ENCODE results near the gene MYL7.

MYL7 gene

DNA sequence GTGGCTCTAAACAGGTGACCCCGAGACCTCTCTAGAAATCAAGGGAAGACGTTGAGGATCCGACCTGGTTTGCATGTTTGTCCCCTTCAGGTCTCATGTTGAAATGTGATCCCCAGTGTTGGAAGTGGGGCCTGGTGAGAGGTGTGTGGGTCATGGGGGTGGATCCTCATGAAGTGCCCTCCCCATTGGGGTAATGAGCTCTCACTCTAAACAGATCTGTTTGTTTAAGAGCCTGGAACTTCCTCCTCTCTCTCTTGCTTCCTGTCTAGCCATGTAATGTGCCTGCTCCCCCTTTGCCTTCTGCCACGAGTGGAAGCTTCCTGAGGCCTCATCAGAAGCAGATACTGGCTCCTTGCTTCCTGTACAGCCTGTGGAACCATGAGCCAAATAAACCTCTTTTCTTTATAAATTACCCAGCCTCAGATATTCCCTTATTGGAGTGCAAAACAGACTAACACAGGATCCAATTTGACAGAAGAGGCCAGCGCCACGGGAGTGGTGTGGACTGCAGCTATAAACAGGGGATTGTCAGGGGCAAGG lies 48.0 kb downstream of the MYL7 start:
- TF ChIP-seq, protein P1, sequence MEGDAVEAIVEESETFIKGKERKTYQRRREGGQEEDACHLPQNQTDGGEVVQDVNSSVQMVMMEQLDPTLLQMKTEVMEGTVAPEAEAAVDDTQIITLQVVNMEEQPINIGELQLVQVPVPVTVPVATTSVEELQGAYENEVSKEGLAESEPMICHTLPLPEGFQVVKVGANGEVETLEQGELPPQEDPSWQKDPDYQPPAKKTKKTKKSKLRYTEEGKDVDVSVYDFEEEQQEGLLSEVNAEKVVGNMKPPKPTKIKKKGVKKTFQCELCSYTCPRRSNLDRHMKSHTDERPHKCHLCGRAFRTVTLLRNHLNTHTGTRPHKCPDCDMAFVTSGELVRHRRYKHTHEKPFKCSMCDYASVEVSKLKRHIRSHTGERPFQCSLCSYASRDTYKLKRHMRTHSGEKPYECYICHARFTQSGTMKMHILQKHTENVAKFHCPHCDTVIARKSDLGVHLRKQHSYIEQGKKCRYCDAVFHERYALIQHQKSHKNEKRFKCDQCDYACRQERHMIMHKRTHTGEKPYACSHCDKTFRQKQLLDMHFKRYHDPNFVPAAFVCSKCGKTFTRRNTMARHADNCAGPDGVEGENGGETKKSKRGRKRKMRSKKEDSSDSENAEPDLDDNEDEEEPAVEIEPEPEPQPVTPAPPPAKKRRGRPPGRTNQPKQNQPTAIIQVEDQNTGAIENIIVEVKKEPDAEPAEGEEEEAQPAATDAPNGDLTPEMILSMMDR (IDR thresholded peaks at IDR 0.05) = no peak
- no peak for DNase-seq (ENCODE audit: low spot score)

More for the DNA sequence above, 48.0 kb downstream of the MYL7 start:
- H3K4me3 ChIP-seq = no peak overlapping the region
- H3K27ac ChIP-seq = peak overlapping the region in 1 of 2 donors; percentile 94
